Nephron progenitor cell (in vitro differentiated cells): ENCODE data around the gene SLC26A9.

Experiments
- DNase-seq: peaks from one replicate; pipeline ENCODE4 v3.0.0; 2021
- H3K27ac Mint-ChIP-seq: 2 replicates; pipeline ENCODE4 v1.8.0; 2021; ENCODE audit warnings: mild to moderate bottlenecking, moderate library complexity, mixed read lengths
- H3K27me3 Mint-ChIP-seq: 2 replicates; pipeline ENCODE4 v1.8.0; 2021; ENCODE audit warnings: mild to moderate bottlenecking, low read depth, mixed read lengths; ENCODE audit not compliant: poor library complexity
- H3K36me3 Mint-ChIP-seq: 2 replicates; pipeline ENCODE4 v1.8.0; 2021; ENCODE audit warnings: low read depth, mixed read lengths
- H3K4me1 Mint-ChIP-seq: 2 replicates; pipeline ENCODE4 v1.8.0; 2021; ENCODE audit warnings: mixed read lengths
- H3K4me3 Mint-ChIP-seq: 2 replicates; pipeline ENCODE4 v1.8.0; 2021; ENCODE audit warnings: mild to moderate bottlenecking, moderate library complexity, mixed read lengths
- H3K9me3 Mint-ChIP-seq: 2 replicates; pipeline ENCODE4 v1.8.0; 2021; ENCODE audit warnings: mild to moderate bottlenecking, moderate library complexity, mixed read lengths
- TF ChIP-seq, protein P1 (sequence below): fragments of 200-600 bp; sonication (generic); IDR thresholded peaks from 2 replicates; pipeline ENCODE4 v1.5.0; 2021; ENCODE audit warnings: antibody characterized with exemption

The SLC26A9 gene

DNA sequence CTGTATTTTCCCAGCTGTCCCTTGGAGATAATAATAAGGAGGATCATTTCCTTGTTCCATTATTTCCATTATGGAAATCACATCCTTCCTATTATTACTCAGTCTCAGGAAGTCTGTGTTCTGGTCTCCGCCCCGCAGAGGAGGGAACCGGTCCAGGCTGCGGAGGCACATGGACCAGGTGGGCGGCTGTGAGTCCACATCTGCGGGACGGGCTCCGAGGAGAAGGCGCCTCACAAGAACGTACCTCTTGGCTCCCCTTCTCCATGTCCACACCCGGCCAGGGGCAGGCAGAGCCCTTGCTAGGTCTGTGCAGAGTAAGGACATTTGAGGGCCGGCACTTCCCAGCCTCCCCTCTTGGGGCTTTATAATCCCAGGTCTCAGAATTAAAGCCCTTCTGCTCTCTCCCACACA lies 45.3 kb upstream of the SLC26A9 start:
- TF ChIP-seq, protein P1, sequence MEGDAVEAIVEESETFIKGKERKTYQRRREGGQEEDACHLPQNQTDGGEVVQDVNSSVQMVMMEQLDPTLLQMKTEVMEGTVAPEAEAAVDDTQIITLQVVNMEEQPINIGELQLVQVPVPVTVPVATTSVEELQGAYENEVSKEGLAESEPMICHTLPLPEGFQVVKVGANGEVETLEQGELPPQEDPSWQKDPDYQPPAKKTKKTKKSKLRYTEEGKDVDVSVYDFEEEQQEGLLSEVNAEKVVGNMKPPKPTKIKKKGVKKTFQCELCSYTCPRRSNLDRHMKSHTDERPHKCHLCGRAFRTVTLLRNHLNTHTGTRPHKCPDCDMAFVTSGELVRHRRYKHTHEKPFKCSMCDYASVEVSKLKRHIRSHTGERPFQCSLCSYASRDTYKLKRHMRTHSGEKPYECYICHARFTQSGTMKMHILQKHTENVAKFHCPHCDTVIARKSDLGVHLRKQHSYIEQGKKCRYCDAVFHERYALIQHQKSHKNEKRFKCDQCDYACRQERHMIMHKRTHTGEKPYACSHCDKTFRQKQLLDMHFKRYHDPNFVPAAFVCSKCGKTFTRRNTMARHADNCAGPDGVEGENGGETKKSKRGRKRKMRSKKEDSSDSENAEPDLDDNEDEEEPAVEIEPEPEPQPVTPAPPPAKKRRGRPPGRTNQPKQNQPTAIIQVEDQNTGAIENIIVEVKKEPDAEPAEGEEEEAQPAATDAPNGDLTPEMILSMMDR: no peak
- H3K27me3 Mint-ChIP-seq: peaks cover 3% of the 10 kb centered on the region

DNA sequence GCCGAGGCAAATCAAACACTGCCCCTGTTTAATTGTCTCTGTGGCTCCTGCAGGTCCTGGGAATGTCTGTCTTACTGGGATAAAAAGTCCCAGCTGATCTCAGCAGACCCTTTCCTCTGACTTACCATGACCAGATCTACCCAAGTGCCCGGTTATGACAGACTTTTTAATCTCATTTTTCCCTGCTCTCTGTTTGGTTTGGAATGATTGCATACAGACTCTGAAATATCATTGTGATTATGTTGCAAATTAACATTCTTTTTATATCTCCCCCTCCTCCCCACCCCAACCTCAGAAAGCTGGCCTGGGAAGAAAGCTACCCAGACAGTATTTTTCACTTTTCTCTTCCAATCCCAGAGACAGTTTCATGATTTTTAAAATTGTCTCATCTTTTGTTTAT lies 43.6 kb upstream of the SLC26A9 start:
- H3K36me3 Mint-ChIP-seq: no peaks in the 10 kb centered on the region
- H3K27ac Mint-ChIP-seq: no peak overlapping the region
- H3K9me3 Mint-ChIP-seq: no peaks in the 10 kb centered on the region
- no peak overlapping the region for H3K4me3 Mint-ChIP-seq
- H3K27me3 Mint-ChIP-seq: peaks cover 6% of the 10 kb centered on the region
- DNase-seq: no peak
- peaks cover 15% of the 10 kb centered on the region for H3K4me1 Mint-ChIP-seq
- TF ChIP-seq, protein P1: no peak

More for the DNA sequence above, 45.3 kb upstream of the SLC26A9 start:
- Mint-ChIP-seq H3K9me3 (no peaks in the 10 kb centered on the region), H3K27ac (no peak overlapping the region), H3K4me3 (no peak overlapping the region), H3K36me3 (no peaks in the 10 kb centered on the region), H3K4me1 (peaks cover 15% of the 10 kb centered on the region)
- no peak for DNase-seq

DNA sequence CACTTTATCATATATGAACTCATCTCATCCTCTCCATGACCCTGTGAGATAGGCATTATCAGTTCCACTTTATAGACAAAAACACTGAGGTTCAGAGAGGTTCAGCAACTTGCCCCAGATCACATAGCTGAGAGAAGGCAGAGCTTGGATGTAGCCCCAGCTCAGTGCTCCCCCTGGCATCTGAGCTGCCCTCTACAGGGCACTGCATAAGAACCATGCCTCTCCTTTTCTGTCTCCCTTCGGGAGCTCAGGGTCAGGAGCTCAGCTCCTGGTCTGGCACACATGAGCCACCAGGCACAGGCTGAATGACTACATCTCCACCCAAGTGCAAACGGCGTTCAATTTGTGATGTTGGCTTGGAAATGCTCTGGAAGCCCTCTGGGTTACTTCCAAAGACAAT lies 43.0 kb upstream of the SLC26A9 start:
- H3K9me3 Mint-ChIP-seq: no peaks in the 10 kb centered on the region
- no peaks in the 10 kb centered on the region for H3K36me3 Mint-ChIP-seq
- DNase-seq: no peak
- H3K27me3 Mint-ChIP-seq: peaks cover 6% of the 10 kb centered on the region
- TF ChIP-seq, protein P1: no peak
- H3K4me1 Mint-ChIP-seq: peaks cover 15% of the 10 kb centered on the region
- H3K4me3 Mint-ChIP-seq: no peak overlapping the region
- no peak overlapping the region for H3K27ac Mint-ChIP-seq

DNA sequence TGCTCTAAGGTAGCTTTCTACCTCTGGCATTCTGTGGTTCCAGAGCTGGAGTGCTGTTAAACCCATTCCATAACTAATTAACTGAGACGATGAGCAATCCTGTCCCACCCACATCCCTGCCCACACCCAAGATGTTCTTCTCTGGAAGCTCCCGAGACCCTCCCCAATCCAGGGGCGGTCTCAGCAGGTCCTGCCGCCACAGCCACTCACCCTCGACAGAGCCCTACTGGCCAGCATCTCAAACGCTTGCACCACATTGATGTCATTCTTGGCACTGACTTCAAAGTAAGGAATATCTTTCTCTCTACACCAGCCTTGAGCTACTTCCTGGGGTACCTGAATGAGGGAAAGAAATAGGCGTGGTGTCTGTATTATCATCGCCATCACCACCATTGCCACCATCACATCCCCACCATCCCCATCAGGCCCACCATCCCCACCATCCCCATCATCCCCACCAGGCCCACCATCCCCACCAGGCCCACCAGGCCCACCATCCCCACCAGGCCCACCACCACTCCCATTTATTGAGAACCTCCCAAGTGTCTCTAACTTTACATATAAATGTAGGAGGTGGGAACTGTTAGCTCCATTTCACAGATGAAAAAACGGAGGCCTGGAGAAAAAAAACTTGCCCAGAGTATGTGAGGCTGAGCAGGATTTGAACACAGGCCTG lies 42.2 kb upstream of the SLC26A9 start:
- H3K27ac Mint-ChIP-seq: no peak overlapping the region
- H3K36me3 Mint-ChIP-seq: no peaks in the 10 kb centered on the region
- peaks cover 15% of the 10 kb centered on the region for H3K4me1 Mint-ChIP-seq
- no peaks in the 10 kb centered on the region for H3K9me3 Mint-ChIP-seq
- peaks cover 6% of the 10 kb centered on the region for H3K27me3 Mint-ChIP-seq
- no peak overlapping the region for H3K4me3 Mint-ChIP-seq
- TF ChIP-seq, protein P1: no peak
- DNase-seq: no peak

- H3K27ac Mint-ChIP-seq: no peak overlapping the region
- H3K9me3 Mint-ChIP-seq: no peaks in the 10 kb centered on the region
- H3K36me3 Mint-ChIP-seq: no peaks in the 10 kb centered on the region
These were observed 40.9 kb upstream of the SLC26A9 start for GRCh38 chr1:205983925-205984725.

More at GRCh38 chr1:205983925-205984725, 40.9 kb upstream of the SLC26A9 start:
- peak; percentile 60 for DNase-seq
- Mint-ChIP-seq H3K27me3 (peaks cover 6% of the 10 kb centered on the region), H3K4me3 (no peak overlapping the region), H3K4me1 (peaks cover 2% of the 10 kb centered on the region)
- TF ChIP-seq, protein P1: peak; percentile 69
